HepG2 (cell line): ENCODE measurements around the gene OVCH1.

Experiments
- NCOR1 ChIP-seq: fragments of 200-600 bp; sonication (generic); IDR thresholded peaks from 2 replicates; pipeline ENCODE4 v1.7.0; 2017; ENCODE audit warnings: antibody characterized with exemption, low read length, borderline replicate concordance
- NR2C2 ChIP-seq: sonication (generic); formaldehyde crosslinking; IDR thresholded peaks from 2 replicates; pipeline ENCODE4 v1.4.0; 2020; ENCODE audit warnings: missing genetic modification reagents, mild to moderate bottlenecking, moderate library complexity, borderline replicate concordance
- RFX5 ChIP-seq: IDR thresholded peaks from 2 replicates; pipeline ENCODE4 v1.6.1; 2011; ENCODE audit warnings: low read depth, low read length, improper control_type of control experiment
- SP5 ChIP-seq: IDR thresholded peaks from 2 replicates; pipeline ENCODE4 v1.6.1; 2016; ENCODE audit warnings: low read depth, borderline replicate concordance
- TOPORS ChIP-seq: sonication (generic); formaldehyde crosslinking; IDR thresholded peaks from 2 replicates; pipeline ENCODE4 v1.8.0; 2023; ENCODE audit warnings: mild to moderate bottlenecking, missing genetic modification reagents
- ZNF232 ChIP-seq: sonication (generic); formaldehyde crosslinking; IDR thresholded peaks from 2 replicates; pipeline ENCODE4 v1.4.0; 2020; ENCODE audit warnings: missing genetic modification reagents, borderline replicate concordance

- no peak for TF ChIP-seq ZNF232 (CRISPR knock-in tag)
- no peak for TF ChIP-seq TOPORS (CRISPR knock-in tag)
- no peak for TF ChIP-seq NCOR1
- TF ChIP-seq RFX5, result no peak
- TF ChIP-seq NR2C2 (CRISPR knock-in tag), result no peak
- TF ChIP-seq SP5 (CRISPR knock-in tag), result no peak
Observed at GRCh38 chr12:29438752-29439408, 58.6 kb downstream of the OVCH1 start.
